Activated T-helper 17 cell treated with anti-CD3 and anti-CD28 coated beads, Interleukin-2, amount 50 U/mL, for 72 hours (primary cell): Measurements from ENCODE around the gene CREB5. TPM values are rescaled to one million over a fixed set of nuclear protein-coding genes. Genes with fewer than 3 reads are reported as not detected.

Experiments used
- ATAC-seq: fragments of 150-1000 bp; cut with Tn5 transposase; replicated peaks from 2 replicates; pipeline ENCODE4 v1.10.0; 2021; ENCODE audit warnings: mild to moderate bottlenecking, moderate library complexity
- H3K27ac Mint-ChIP-seq: one replicate; pipeline ENCODE4 v1.8.0; 2022; ENCODE audit warnings: mixed read lengths
- H3K27me3 Mint-ChIP-seq: one replicate; pipeline ENCODE4 v1.8.0; 2022; ENCODE audit warnings: mixed read lengths
- H3K36me3 Mint-ChIP-seq: one replicate; pipeline ENCODE4 v1.8.0; 2022; ENCODE audit warnings: low read depth, mild to moderate bottlenecking, mixed read lengths
- H3K4me1 Mint-ChIP-seq: one replicate; pipeline ENCODE4 v1.8.0; 2022; ENCODE audit warnings: mixed read lengths
- H3K4me3 Mint-ChIP-seq: one replicate; pipeline ENCODE4 v1.8.0; 2022; ENCODE audit warnings: mild to moderate bottlenecking, mixed read lengths
- H3K9me3 Mint-ChIP-seq: one replicate; pipeline ENCODE4 v1.8.0; 2022; ENCODE audit warnings: mixed read lengths
- total RNA-seq, 2 donors: library from RNA; stranded (reverse); gene quantifications; one replicate each; pipeline ENCODE4 v1.2.3, GENCODE V29; 2022

CREB5 gene
- total RNA-seq, 2 donors from 2014 or later = 0.02 TPM; not detected in 1

GRCh38 chr7:28733035-28733434 is 320.7 kb downstream of the CREB5 start:
- no peak overlapping the region for H3K4me3 Mint-ChIP-seq
- H3K9me3 Mint-ChIP-seq = no peaks in the 10 kb centered on the region
- no peaks in the 10 kb centered on the region for H3K4me1 Mint-ChIP-seq
- H3K27me3 Mint-ChIP-seq = peaks cover 3% of the 10 kb centered on the region
- no peak for ATAC-seq
- H3K27ac Mint-ChIP-seq = no peak overlapping the region
- no peaks in the 10 kb centered on the region for H3K36me3 Mint-ChIP-seq

- H3K9me3 Mint-ChIP-seq = no peaks in the 10 kb centered on the region
- no peaks in the 10 kb centered on the region for H3K36me3 Mint-ChIP-seq
- H3K4me1 Mint-ChIP-seq = no peaks in the 10 kb centered on the region
- H3K27ac Mint-ChIP-seq = no peak overlapping the region
- H3K27me3 Mint-ChIP-seq = peaks cover 8% of the 10 kb centered on the region
- H3K4me3 Mint-ChIP-seq = no peak overlapping the region
- no peak for ATAC-seq
Observed at GRCh38 chr7:28738412-28738811, 326.1 kb downstream of the CREB5 start.

GRCh38 chr7:28739128-28739527 is 326.8 kb downstream of the CREB5 start:
- no peak for ATAC-seq
- no peaks in the 10 kb centered on the region for H3K36me3 Mint-ChIP-seq
- H3K27me3 Mint-ChIP-seq = peaks cover 8% of the 10 kb centered on the region
- no peaks in the 10 kb centered on the region for H3K9me3 Mint-ChIP-seq
- H3K27ac Mint-ChIP-seq = no peak overlapping the region
- no peak overlapping the region for H3K4me3 Mint-ChIP-seq
- no peaks in the 10 kb centered on the region for H3K4me1 Mint-ChIP-seq

GRCh38 chr7:28739826-28740225 is 327.5 kb downstream of the CREB5 start:
- H3K36me3 Mint-ChIP-seq = no peaks in the 10 kb centered on the region
- H3K4me1 Mint-ChIP-seq = no peaks in the 10 kb centered on the region
- no peak overlapping the region for H3K27ac Mint-ChIP-seq
- no peaks in the 10 kb centered on the region for H3K9me3 Mint-ChIP-seq
- no peak overlapping the region for H3K4me3 Mint-ChIP-seq
- peaks cover 8% of the 10 kb centered on the region for H3K27me3 Mint-ChIP-seq
- ATAC-seq = no peak

- H3K27ac Mint-ChIP-seq = no peak overlapping the region
- no peaks in the 10 kb centered on the region for H3K9me3 Mint-ChIP-seq
- no peaks in the 10 kb centered on the region for H3K4me1 Mint-ChIP-seq
- ATAC-seq = no peak
- peaks cover under 1% of the 10 kb centered on the region for H3K27me3 Mint-ChIP-seq
- no peaks in the 10 kb centered on the region for H3K36me3 Mint-ChIP-seq
- H3K4me3 Mint-ChIP-seq = no peak overlapping the region
Observed at GRCh38 chr7:28744951-28745350, 332.6 kb downstream of the CREB5 start.

- Mint-ChIP-seq H3K27me3 (no peaks in the 10 kb centered on the region), H3K27ac (no peak overlapping the region), H3K4me1 (no peaks in the 10 kb centered on the region), H3K9me3 (no peaks in the 10 kb centered on the region), H3K4me3 (no peak overlapping the region), H3K36me3 (no peaks in the 10 kb centered on the region)
- ATAC-seq = no peak
Observed at GRCh38 chr7:28745351-28745750, 333.0 kb downstream of the CREB5 start.

- H3K27ac Mint-ChIP-seq = no peak overlapping the region
- no peaks in the 10 kb centered on the region for H3K27me3 Mint-ChIP-seq
- ATAC-seq = no peak
- no peaks in the 10 kb centered on the region for H3K4me1 Mint-ChIP-seq
- H3K36me3 Mint-ChIP-seq = no peaks in the 10 kb centered on the region
- no peaks in the 10 kb centered on the region for H3K9me3 Mint-ChIP-seq
- H3K4me3 Mint-ChIP-seq = no peak overlapping the region
Observed at GRCh38 chr7:28747404-28747803, 335.1 kb downstream of the CREB5 start.

- H3K27me3 Mint-ChIP-seq = no peaks in the 10 kb centered on the region
- ATAC-seq = no peak
Observed at GRCh38 chr7:28747854-28748253, 335.5 kb downstream of the CREB5 start.

GRCh38 chr7:28748346-28748745 is 336.0 kb downstream of the CREB5 start:
- Mint-ChIP-seq H3K27me3 (no peaks in the 10 kb centered on the region), H3K36me3 (no peaks in the 10 kb centered on the region), H3K27ac (no peak overlapping the region), H3K4me1 (no peaks in the 10 kb centered on the region), H3K9me3 (no peaks in the 10 kb centered on the region), H3K4me3 (no peak overlapping the region)
- no peak for ATAC-seq

More at GRCh38 chr7:28747854-28748253, 335.5 kb downstream of the CREB5 start:
- H3K9me3 Mint-ChIP-seq = no peaks in the 10 kb centered on the region
- no peak overlapping the region for H3K27ac Mint-ChIP-seq
- H3K4me3 Mint-ChIP-seq = no peak overlapping the region
- no peaks in the 10 kb centered on the region for H3K36me3 Mint-ChIP-seq
- H3K4me1 Mint-ChIP-seq = no peaks in the 10 kb centered on the region

- Mint-ChIP-seq H3K36me3 (no peaks in the 10 kb centered on the region), H3K27me3 (no peaks in the 10 kb centered on the region)
Observed at GRCh38 chr7:28748933-28749584, 336.7 kb downstream of the CREB5 start.

GRCh38 chr7:28749638-28750037 is 337.3 kb downstream of the CREB5 start:
- H3K27ac Mint-ChIP-seq = no peak overlapping the region
- H3K27me3 Mint-ChIP-seq = no peaks in the 10 kb centered on the region
- no peak for ATAC-seq
- H3K4me1 Mint-ChIP-seq = no peaks in the 10 kb centered on the region
- no peaks in the 10 kb centered on the region for H3K36me3 Mint-ChIP-seq
- no peaks in the 10 kb centered on the region for H3K9me3 Mint-ChIP-seq
- H3K4me3 Mint-ChIP-seq = no peak overlapping the region

More at GRCh38 chr7:28748933-28749584, 336.7 kb downstream of the CREB5 start:
- Mint-ChIP-seq H3K27ac (no peak overlapping the region), H3K4me3 (no peak overlapping the region), H3K4me1 (no peaks in the 10 kb centered on the region), H3K9me3 (no peaks in the 10 kb centered on the region)
- ATAC-seq = no peak

GRCh38 chr7:28750981-28751380 is 338.7 kb downstream of the CREB5 start:
- H3K9me3 Mint-ChIP-seq = no peaks in the 10 kb centered on the region
- H3K4me1 Mint-ChIP-seq = no peaks in the 10 kb centered on the region
- no peak for ATAC-seq
- H3K4me3 Mint-ChIP-seq = no peak overlapping the region
- H3K36me3 Mint-ChIP-seq = no peaks in the 10 kb centered on the region
- peaks cover 3% of the 10 kb centered on the region for H3K27me3 Mint-ChIP-seq
- H3K27ac Mint-ChIP-seq = no peak overlapping the region

GRCh38 chr7:28753613-28754012 is 341.3 kb downstream of the CREB5 start:
- peaks cover 3% of the 10 kb centered on the region for H3K27me3 Mint-ChIP-seq
- H3K36me3 Mint-ChIP-seq = no peaks in the 10 kb centered on the region
- no peak overlapping the region for H3K27ac Mint-ChIP-seq
- ATAC-seq = no peak
- H3K9me3 Mint-ChIP-seq = no peaks in the 10 kb centered on the region
- no peaks in the 10 kb centered on the region for H3K4me1 Mint-ChIP-seq
- H3K4me3 Mint-ChIP-seq = no peak overlapping the region

- Mint-ChIP-seq H3K27me3 (peaks cover 3% of the 10 kb centered on the region), H3K36me3 (no peaks in the 10 kb centered on the region), H3K27ac (no peak overlapping the region), H3K9me3 (no peaks in the 10 kb centered on the region), H3K4me1 (no peaks in the 10 kb centered on the region), H3K4me3 (no peak overlapping the region)
- ATAC-seq = no peak
Observed at GRCh38 chr7:28754027-28754426, 341.7 kb downstream of the CREB5 start.

GRCh38 chr7:28754447-28754846 is 342.1 kb downstream of the CREB5 start:
- Mint-ChIP-seq H3K27ac (no peak overlapping the region), H3K36me3 (no peaks in the 10 kb centered on the region), H3K4me3 (no peak overlapping the region)

GRCh38 chr7:28755255-28755654 is 342.9 kb downstream of the CREB5 start:
- Mint-ChIP-seq H3K9me3 (no peaks in the 10 kb centered on the region), H3K27me3 (peaks cover 3% of the 10 kb centered on the region)

More at GRCh38 chr7:28754447-28754846, 342.1 kb downstream of the CREB5 start:
- H3K27me3 Mint-ChIP-seq = peaks cover 3% of the 10 kb centered on the region
- ATAC-seq = no peak
- H3K9me3 Mint-ChIP-seq = no peaks in the 10 kb centered on the region
- H3K4me1 Mint-ChIP-seq = no peaks in the 10 kb centered on the region

More at GRCh38 chr7:28755255-28755654, 342.9 kb downstream of the CREB5 start:
- no peak overlapping the region for H3K4me3 Mint-ChIP-seq
- H3K27ac Mint-ChIP-seq = no peak overlapping the region
- no peak for ATAC-seq
- no peaks in the 10 kb centered on the region for H3K36me3 Mint-ChIP-seq
- no peaks in the 10 kb centered on the region for H3K4me1 Mint-ChIP-seq
